ENCODE measurements around the gene PHYHD1.
A peak's percentile ranks its signal among the peaks of the same experiment; 100 is the strongest.

PHYHD1 gene

GRCh38 chr9:128920381-128921058 lies at the start of gene PHYHD1:
TSS of gene PHYHD1 (plus strand) at chr9:128920982. CDS start at chr9:128922324, 1,342 bp downstream.
- DNase-seq = peak; percentile 57

DNA sequence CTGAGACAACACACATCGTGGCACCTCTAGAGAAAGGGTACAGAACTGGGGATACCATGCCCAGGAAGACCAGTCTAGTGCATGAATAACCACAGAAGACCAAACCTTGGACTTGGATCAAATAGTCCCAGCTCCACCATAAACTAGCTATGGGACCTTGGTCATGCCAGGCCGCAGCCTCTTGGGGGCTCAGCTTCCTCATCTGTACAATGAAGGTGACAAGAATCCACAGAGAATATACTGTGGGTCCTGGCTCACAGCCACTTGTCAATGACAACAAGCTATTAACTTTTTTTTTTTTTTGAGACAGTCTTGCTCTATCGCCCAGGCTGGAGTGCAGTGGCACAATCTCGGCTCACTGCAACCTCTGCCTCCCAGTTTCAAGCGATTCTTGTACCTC lies 42.9 kb upstream of the PHYHD1 start:
- DNase-seq = no peak

DNA sequence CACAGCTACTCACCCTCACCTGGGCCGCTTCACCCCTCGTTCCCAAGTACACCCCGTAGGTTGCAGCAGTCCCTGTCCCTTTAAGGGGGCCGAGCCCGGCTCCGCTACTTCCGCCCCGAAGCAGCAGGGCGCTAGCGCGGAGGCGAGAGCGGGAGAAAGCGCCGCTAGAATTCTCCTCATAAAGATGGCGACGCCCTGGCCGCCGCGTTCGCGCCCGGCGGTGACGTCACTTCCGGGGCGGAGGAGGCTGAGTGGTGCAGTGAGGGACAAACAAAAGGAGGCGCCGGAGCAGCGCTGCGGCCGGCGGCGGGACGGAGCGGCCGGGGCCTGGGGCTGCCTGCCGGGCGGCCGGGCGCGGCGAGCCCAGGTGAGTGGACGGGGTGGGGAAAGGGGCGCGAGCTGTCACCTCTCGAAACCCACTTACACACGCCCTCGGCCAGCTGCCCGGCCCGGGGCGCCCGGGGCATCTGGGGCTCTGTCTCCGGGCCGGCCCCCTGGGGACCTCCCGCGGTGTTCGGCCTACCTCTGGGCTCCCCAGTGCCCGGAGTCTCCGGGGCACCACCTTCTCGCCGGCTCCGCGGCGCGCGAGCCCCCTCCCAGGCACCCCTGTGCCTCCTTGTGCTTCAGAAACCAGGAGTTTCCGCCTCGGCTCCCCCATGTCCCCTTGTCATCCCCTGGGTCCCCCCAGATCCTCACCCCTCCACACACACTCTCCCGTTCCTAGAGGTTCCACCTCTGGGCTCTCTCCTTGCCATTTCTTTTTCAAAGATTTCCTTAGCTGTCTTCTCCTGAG lies 38.7 kb upstream of the PHYHD1 start, which contains the start of the genes KYAT1 and LRRC8A:
KYAT1 (minus strand) TSS at position 67 of the 793 bp plus-strand sequence. CDS start 36,545 bp downstream, outside the sequence.
LRRC8A (plus strand) TSS at position 250 of the 793 bp plus-strand sequence. CDS start 25,032 bp downstream, outside the sequence.
- DNase-seq = peak; percentile 95

DNA sequence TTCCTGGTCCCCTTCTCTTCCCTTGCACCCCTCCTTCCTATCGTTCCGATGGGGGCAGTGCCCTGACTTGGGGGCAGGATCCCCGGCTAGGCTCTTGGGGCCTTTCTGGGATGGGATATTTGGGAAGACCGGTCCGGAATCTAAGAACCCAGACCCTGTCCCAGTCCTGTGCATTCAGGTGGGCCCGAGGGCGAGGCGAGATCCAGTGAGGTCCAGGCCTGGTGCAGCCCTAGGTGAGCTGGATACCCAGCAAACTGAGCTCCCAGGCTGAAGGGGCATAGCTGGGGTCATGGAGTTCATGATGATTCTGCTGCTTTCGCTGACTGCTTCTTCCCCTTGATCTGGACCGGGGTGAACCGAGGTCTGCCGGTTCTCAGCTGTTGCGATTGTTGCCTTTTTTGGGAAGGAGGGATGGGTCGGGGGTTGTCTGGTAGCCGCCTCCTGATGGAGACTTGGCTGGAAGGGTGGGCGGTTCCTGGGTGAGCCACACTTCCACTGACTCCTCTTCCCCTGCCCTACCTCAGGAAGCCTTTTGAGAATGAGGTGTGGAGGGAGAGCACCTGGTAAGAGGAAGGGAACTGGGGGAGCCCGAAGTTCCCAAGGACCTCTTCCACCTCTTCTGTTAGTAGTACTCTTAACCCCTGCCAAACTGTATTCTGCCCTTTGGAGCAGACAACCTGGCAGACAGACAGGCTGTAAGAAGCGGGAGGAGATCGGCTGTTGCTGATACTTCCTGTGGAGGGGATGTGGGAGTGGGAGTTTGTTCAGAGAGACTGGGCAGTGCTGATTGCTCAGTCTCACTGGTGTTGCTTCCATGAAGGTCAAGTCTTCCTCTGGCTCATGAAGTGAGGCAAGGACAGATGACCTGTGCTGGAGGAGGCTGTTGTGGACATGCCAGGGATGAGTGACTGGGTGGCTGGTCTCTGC lies 37.8 kb upstream of the PHYHD1 start:
- peak; percentile 25 for DNase-seq

DNA sequence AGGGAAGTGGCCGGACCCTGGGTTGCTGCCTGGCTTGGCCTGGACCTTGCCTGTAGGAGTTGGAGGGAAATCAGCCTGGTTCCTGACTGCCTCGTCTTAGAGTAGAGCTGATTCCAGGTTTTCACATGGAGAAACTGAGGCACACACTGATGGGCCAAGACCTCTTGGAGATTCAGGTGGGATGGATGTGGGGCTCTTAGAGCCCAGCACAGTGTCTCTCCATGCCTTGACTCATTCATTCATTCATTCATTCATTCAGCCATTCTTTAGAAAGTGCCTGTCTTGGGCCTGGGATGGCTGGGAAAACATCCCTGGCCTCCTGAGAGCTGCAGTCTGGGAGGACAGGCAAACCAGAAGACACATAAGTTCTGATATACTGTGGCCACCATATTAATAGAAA lies 36.6 kb upstream of the PHYHD1 start:
- DNase-seq = no peak

- no peak for DNase-seq
These were observed 35.4 kb upstream of the PHYHD1 start for GRCh38 chr9:128885376-128885775.

DNA sequence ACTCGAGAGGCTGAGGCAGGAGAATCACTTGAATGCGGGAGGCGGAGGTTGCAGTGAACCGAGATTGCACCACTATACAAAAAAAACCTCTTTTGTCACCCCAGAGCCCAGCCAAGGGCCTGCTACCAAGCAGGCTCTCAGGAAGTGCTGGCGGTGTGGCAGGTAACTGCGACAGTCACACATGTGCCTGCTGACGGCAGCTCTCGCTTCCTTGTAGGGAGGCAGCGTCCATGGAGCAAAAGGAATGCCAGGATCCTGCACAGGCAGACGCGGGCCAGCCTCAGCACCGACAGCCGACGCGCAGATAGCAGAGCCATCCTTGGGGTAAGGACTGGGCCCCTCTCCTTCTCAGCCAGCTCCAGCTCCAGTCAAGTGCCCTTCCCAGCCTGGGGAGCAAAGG lies 35.0 kb upstream of the PHYHD1 start:
- DNase-seq = no peak

- no peak for DNase-seq
These were observed 34.4 kb upstream of the PHYHD1 start for GRCh38 chr9:128886211-128886891.

DNA sequence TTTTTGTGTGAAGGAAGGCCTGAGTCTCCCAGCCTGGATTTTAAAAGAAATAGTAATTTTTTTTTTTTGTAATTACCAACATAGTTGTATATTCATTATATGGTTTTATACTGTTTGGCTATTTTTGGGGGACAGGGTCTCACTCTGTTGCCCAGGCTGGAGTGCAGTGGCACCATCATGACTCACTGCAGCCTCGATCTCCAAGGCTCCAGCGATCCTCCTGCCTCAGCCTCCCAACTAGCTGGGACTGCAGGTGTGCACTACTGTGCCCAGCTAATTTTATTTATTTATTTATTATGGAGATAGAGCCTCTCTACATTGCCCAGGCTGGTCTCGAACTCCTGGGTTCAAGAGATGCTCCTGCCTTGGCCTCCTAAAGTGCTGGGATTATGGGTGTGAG lies 33.7 kb upstream of the PHYHD1 start:
- DNase-seq = no peak

- DNase-seq = peak; percentile 34
These were observed 32.9 kb upstream of the PHYHD1 start for GRCh38 chr9:128887914-128888350.

DNA sequence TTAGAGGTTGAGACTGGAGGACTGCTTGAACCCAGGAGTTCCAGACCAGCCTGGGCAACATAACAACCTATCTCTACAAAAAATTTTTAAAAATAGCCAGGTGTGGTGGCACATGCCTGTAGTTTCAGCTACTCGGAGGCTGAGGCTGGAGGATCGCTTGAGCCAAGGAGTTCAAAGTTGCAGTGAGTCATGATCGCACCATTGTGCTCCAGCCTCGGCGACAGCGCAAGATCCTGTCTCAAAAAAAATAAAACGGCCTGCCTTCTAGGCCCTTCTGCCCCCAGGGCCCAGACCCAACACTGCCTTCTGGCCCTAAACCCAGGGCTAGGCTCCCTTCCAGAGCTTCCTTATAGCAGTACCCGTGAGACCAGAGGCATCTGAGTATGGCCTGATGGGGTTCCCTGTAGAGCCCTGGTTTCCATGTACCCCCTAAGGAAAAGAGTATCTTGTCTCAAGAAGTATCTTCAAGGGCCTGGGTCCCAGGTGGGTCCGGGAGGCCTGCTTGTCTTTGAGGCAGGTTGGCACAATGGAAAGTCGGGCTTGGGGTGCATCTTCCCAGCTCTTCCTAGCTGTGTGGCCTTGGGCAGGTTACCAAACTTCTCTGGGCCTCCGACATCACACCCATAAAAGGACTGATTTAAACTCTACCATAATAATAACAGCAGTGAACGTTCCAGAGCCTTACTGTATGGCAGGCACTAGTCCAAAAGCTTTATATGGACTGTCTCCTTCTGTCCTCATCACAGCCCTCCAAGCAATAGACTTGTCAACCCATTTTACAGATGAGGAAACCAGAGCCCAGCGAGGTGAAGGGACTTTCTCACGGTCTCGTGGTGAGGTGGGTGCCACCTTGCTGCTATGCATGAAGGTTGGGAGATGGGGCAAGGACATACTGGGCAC lies 29.2 kb upstream of the PHYHD1 start:
- no peak for DNase-seq

GRCh38 chr9:128892221-128892921 lies 28.4 kb upstream of the PHYHD1 start:
- DNase-seq = peak; percentile 79

DNA sequence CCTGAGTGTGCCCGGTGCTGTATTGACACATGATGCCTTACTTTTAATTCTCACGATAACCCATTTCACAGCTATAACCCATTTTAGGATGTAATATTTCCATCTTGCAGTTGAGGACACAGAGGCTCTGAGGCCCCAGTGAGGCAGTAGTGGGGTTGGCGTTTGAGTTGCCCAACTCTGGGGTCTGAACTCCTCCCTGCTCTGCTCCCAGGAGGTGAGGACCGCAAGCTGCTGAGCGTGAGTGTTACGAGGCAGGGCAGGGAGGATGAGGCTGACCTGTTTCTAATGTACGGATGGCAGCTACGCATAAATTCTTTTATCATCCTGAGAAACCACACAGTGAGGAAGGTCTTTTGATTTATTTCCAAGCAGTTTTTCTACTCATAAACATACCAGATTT lies 27.4 kb upstream of the PHYHD1 start:
- peak; percentile 31 for DNase-seq

DNA sequence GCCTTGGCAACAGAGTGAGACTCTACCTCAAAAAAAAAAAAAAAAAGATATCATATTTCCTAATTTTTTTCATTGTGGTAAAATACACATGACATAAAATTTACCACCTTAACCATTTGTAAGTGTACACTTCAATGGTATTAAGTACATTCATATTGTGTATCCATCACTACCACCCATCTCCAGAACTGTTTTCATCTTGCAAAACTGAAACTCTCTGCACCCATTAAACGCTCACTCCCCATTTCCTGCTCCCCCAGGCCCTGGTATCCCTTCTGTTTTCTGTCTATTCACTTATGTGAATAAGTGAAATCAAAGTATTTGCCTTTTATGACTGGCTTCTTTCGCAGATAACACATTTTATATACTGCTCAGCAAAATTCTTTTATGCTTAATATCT lies 26.0 kb upstream of the PHYHD1 start:
- DNase-seq = no peak

DNA sequence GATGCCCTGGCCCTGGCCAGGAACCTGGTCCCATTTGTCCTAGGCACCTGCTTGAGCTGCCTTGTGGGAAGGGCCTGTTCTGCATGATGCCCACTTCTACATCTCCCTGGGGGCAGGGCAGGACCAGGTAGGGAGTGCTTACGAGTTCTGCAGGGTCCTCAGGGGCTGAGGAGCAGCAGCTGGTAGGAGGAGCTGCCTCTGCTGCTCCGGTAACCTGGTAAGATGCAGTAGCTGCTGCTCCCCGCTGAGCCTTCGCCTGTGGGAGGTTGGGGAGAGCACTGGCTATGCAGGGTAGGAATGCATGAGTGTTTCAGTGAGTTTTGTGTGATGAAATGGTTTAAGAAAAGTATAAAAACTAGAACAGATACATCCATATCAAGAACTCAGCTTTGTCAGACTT lies 25.2 kb upstream of the PHYHD1 start:
- no peak for DNase-seq

DNA sequence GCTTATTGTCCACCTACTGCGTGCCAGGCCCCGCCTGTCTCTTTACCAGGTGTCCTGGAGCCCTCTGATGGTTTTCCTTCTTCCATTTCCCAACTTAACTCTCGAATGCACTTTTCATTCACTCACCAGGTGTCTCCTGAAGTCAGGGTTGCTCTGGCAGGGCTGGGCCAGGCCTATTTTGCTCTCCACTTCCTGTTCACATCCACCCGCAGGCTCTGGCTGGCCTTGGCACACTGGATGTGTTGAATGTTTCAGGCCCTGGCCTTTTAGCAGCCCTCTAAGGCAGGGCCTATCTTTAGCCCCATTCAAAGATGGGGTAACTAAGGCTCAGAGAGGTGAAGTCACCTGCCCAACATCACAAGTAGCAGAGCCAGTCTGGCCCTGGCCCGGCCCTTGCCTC lies 22.4 kb upstream of the PHYHD1 start:
- DNase-seq = no peak

GRCh38 chr9:128898845-128899565 lies 21.8 kb upstream of the PHYHD1 start:
- DNase-seq = no peak

GRCh38 chr9:128899566-128900322 lies 21.0 kb upstream of the PHYHD1 start:
- no peak for DNase-seq

DNA sequence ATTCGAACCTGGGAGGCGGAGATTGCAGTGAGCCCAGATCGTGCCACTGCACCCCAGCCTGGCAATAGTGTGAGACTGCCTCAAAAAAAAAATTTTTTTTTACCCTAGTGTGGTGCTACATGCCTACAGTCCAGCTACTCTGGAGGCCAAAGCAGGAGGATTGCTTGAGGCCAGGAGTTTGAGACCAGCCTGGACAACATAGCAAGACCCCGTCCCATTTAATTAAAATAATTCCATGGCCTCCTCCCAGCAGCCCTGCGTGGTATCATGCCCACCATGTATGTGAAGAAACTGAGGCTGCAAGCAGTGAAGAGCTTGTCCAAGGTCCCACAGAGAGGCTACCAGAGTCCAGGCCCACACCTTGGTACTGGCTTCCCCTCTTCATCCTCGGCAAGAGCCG lies 19.4 kb upstream of the PHYHD1 start:
- DNase-seq = no peak

All from fibroblast of upper back skin (primary cell).